ENCODE data around the gene PLOD1.

GRCh38 chr1:11982010-11982392, 47.5 kb downstream of the PLOD1 start:
- TF ChIP-seq ETS1 (IDR thresholded peaks at IDR 0.05): no peak
- TF ChIP-seq JUNB (IDR thresholded peaks at IDR 0.05; ENCODE audit: unreplicated experiment): no peak
- peak in 1 of 2 experiments; percentile 15; a peak in 1 of 4 replicates for TF ChIP-seq CTCF (conservative IDR thresholded peaks at IDR 0.05; ENCODE audit: low read depth in 2 of 2)
- no peak for TF ChIP-seq EZH2 (IDR thresholded peaks at IDR 0.05; ENCODE audit: low read depth, unreplicated experiment)
- TF ChIP-seq POLR2AphosphoS5 (IDR thresholded peaks at IDR 0.05; ENCODE audit: low read depth): no peak
- no peak for TF ChIP-seq ZNF462 (CRISPR knock-in tag; IDR thresholded peaks at IDR 0.05)
- TF ChIP-seq EZH2phosphoT487 (IDR thresholded peaks at IDR 0.05; ENCODE audit: unreplicated experiment): no peak
- TF ChIP-seq ZNF114 (CRISPR knock-in tag; IDR thresholded peaks at IDR 0.05): no peak
- no peak for TF ChIP-seq REST (IDR thresholded peaks at IDR 0.05; ENCODE audit: unreplicated experiment)
- TF ChIP-seq CREB1 (CRISPR knock-in tag; IDR thresholded peaks at IDR 0.05; ENCODE audit: low read depth): no peak
